ENCODE data around the gene CARD18. TPM values are rescaled to one million over a fixed set of nuclear protein-coding genes. Genes with fewer than 3 reads are reported as not detected.
"Not testable (repeated sequence)": the region's sequence is repeated elsewhere in the genome, so short reads cannot be mapped to it uniquely, and the experiment has no call there.

Gene CARD18
- polyA plus RNA-seq, 2 of the 4 experiments (the other 2 are of a cell fraction), result not detected

DNA sequence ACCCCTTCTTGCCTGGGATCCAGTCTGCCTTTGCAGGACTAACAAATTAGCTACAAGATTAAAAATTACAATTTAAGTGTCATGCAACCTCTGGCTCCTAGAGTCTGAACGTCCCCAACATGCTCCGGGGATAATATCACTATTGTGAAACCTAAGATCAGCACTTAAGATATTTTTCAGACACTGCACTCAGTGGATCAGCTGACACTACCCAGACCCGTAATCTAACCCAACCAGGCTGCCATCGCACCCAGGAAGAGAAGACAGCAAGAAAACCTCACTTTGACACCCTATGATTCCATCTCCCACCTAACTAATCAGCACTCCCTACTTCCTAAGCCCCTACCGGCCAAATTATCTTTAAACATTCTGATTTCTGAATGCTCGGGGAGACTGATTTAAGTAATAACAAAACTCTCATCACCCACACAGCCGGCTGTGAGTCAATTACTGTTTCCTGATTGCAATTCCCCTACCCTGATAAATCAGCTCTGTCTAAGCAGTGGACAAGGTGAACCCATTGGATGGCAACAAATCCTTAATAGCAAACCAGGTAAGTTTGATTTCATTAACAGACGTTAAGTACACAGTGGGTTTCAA is 32.2 kb downstream of the CARD18 start:
- ATAC-seq; DNase-seq (ENCODE audit: low read depth in 1 of 2, low spot score in 1 of 2); H3K4me2 ChIP-seq; CTCF ChIA-PET; POLR2A ChIA-PET; H3K4me1 ChIP-seq; H3K4me3 ChIP-seq; H3K9me3 ChIP-seq; FAIRE-seq; H3K27ac ChIP-seq: not testable (repeated sequence)
- 56% methylated on average over 8 of the region's 8 CpGs for WGBS (ENCODE audit: missing lambda C conversion rate)

DNA sequence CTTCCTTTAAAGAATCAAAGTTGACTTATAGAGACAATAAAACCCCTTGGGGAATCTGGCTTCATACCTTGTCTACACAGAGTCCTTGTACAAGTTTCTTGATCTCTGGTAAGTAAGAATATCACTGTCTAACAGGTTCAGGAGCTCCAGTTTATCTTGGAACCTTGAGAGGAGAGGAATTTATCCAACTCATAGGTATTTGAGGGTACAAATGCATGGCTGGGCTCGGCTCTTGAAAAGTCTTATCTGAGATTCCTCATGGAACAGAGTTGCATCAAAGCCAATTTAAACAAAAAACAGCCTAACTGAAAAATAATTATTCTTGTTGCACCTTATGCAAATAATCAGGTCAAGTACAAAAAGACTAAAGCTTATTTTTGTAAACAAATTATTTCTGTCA is 33.4 kb downstream of the CARD18 start:
- no peak overlapping the region for H3K27ac ChIP-seq
- H3K4me1 ChIP-seq, result no peaks in the 10 kb centered on the region
- no peak overlapping the region for H3K4me2 ChIP-seq
- H3K4me3 ChIP-seq, result no peak overlapping the region
- TF ChIP-seq MAZ (IDR thresholded peaks at IDR 0.05; ENCODE audit: borderline replicate concordance, low read depth, low read length), result no peak
- no peak for TF ChIP-seq CBX8 (IDR thresholded peaks at IDR 0.05)
- TF ChIP-seq, protein P1, sequence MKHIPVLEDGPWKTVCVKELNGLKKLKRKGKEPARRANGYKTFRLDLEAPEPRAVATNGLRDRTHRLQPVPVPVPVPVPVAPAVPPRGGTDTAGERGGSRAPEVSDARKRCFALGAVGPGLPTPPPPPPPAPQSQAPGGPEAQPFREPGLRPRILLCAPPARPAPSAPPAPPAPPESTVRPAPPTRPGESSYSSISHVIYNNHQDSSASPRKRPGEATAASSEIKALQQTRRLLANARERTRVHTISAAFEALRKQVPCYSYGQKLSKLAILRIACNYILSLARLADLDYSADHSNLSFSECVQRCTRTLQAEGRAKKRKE (CRISPR knock-in tag; IDR thresholded peaks at IDR 0.05; ENCODE audit: low read depth), result no peak
- TF ChIP-seq, protein P2, sequence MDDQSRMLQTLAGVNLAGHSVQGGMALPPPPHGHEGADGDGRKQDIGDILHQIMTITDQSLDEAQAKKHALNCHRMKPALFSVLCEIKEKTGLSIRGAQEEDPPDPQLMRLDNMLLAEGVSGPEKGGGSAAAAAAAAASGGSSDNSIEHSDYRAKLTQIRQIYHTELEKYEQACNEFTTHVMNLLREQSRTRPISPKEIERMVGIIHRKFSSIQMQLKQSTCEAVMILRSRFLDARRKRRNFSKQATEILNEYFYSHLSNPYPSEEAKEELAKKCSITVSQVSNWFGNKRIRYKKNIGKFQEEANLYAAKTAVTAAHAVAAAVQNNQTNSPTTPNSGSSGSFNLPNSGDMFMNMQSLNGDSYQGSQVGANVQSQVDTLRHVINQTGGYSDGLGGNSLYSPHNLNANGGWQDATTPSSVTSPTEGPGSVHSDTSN (IDR thresholded peaks at IDR 0.05), result no peak
- TF ChIP-seq EP300 (IDR thresholded peaks at IDR 0.05), result no peak
- TF ChIP-seq CHD2 (IDR thresholded peaks at IDR 0.05; ENCODE audit: low read length, partially characterized antibody), result no peak
- no peak for TF ChIP-seq POLR2A (IDR thresholded peaks at IDR 0.05; ENCODE audit: low read length)
- TF ChIP-seq GATA3 (IDR thresholded peaks at IDR 0.05; ENCODE audit: borderline replicate concordance), result no peak
- TF ChIP-seq HOXB13 (CRISPR knock-in tag; IDR thresholded peaks at IDR 0.05; ENCODE audit: low read depth), result no peak
- TF ChIP-seq, protein P3, sequence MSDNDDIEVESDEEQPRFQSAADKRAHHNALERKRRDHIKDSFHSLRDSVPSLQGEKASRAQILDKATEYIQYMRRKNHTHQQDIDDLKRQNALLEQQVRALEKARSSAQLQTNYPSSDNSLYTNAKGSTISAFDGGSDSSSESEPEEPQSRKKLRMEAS (IDR thresholded peaks at IDR 0.05), result no peak
- DNase-seq (ENCODE audit: low read depth in 1 of 2, low spot score in 1 of 2) (no peak), FAIRE-seq (no peak), ATAC-seq (no peak)
- WGBS (ENCODE audit: missing lambda C conversion rate), result 17% methylated on average over 1 of the region's 1 CpG
- POLR2A ChIA-PET, result no interaction called here
- CTCF ChIA-PET, result no interaction called here
- H3K9me3 ChIP-seq, result no peaks in the 10 kb centered on the region

DNA sequence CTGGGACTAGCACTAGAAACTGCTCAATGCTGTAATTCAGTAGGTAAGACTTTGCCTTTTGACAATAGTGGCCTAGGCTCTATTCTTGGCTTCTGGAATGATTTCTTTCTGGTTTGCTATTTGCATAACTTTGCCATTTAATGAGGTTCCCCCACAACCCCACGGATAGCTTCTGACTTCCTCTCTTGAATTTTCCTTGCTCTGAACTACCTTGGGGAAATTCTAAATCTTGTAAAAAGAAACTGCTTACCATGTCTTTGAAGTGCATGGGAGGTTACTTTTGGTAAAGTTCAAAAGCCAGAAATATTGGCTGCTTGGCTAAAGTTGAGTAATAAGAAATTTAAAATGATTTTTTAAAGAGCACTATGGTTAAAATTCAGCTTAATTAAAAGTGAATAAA is 35.3 kb downstream of the CARD18 start:
- no peak for ATAC-seq
- ChIA-PET CTCF (no interaction called here), POLR2A (no interaction called here)
- no peak for TF ChIP-seq CHD2 (IDR thresholded peaks at IDR 0.05; ENCODE audit: low read length, partially characterized antibody)
- no peak for TF ChIP-seq RCOR1 (IDR thresholded peaks at IDR 0.05; ENCODE audit: low read depth, low read length)
- no peak for TF ChIP-seq CBX2 (IDR thresholded peaks at IDR 0.05; ENCODE audit: borderline replicate concordance, low read depth)
- TF ChIP-seq EP300 (IDR thresholded peaks at IDR 0.05), result no peak
- no peak for TF ChIP-seq TFCP2L1 (CRISPR knock-in tag; IDR thresholded peaks at IDR 0.05)
- TF ChIP-seq KDM5A (IDR thresholded peaks at IDR 0.05), result no peak
- TF ChIP-seq ZC3H11A (IDR thresholded peaks at IDR 0.05), result no peak
- TF ChIP-seq, protein P4, sequence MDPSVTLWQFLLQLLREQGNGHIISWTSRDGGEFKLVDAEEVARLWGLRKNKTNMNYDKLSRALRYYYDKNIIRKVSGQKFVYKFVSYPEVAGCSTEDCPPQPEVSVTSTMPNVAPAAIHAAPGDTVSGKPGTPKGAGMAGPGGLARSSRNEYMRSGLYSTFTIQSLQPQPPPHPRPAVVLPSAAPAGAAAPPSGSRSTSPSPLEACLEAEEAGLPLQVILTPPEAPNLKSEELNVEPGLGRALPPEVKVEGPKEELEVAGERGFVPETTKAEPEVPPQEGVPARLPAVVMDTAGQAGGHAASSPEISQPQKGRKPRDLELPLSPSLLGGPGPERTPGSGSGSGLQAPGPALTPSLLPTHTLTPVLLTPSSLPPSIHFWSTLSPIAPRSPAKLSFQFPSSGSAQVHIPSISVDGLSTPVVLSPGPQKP (IDR thresholded peaks at IDR 0.05; ENCODE audit: low read depth, low read length), result no peak
- H3K4me2 ChIP-seq, result no peak overlapping the region
- no peaks in the 10 kb centered on the region for H3K4me1 ChIP-seq
- H3K4me3 ChIP-seq, result no peak overlapping the region
- DNase-seq (ENCODE audit: low read depth in 1 of 2, low spot score in 1 of 2), result no peak
- H3K27ac ChIP-seq, result no peak overlapping the region
- FAIRE-seq, result no peak
- H3K9me3 ChIP-seq, result no peaks in the 10 kb centered on the region
- WGBS (ENCODE audit: missing lambda C conversion rate), result 17% methylated on average over 1 of the region's 1 CpG

DNA sequence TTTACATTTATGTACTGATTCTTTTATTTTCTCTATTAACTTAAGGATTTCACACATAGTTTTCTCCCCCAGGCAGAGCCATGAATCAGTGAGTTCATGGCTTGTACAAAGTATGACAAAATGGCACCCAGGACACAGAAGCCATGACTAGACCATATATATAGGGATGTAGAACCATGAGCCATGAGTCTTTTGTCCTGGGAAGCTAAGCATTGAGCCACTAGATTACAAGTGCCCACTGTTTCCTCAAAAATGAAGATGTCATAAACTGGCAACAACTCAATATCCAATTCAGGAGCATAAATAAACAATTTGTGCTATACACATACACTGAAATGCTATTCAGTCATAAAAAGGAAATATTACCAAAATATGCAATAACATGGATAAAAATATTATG is 36.2 kb downstream of the CARD18 start:
- no peak for DNase-seq (ENCODE audit: low read depth in 1 of 2, low spot score in 1 of 2)
- TF ChIP-seq HEYL (CRISPR knock-in tag; IDR thresholded peaks at IDR 0.05) (no peak), POLR2AphosphoS2 (conservative IDR thresholded peaks at IDR 0.05; ENCODE audit: low read length) (no peak)
- no peaks in the 10 kb centered on the region for H3K4me1 ChIP-seq
- CTCF ChIA-PET, result no interaction called here
- ATAC-seq, result no peak
- no peaks in the 10 kb centered on the region for H3K9me3 ChIP-seq
- POLR2A ChIA-PET, result no interaction called here
- H3K4me2 ChIP-seq, result no peak overlapping the region
- H3K4me3 ChIP-seq, result no peak overlapping the region
- H3K27ac ChIP-seq, result no peak overlapping the region
- no peak for FAIRE-seq

DNA sequence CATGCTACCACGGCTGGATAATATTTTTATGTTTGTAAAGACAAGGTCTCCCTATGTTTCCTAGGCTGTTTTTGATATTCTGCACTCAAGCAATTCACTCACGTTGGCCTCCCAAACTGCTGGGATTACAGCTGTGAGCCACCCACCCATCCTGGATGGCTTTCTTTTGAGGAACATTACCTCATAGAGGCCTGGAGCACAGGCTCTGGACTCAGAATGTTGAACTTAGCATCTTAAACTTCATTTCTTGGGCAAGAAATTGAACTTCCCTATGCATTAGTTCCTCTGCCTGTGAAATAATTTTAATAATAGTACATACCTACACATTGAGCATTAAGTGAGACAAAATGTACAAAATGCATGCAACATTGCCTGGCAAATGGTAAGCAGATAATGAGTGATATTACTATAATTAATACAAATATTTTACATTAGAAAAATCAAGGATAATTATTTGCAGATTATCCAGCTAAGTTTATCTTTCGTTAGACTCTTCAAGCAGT is 37.4 kb downstream of the CARD18 start:
- H3K4me2 ChIP-seq; CTCF ChIA-PET; FAIRE-seq; H3K27ac ChIP-seq; H3K9me3 ChIP-seq; H3K4me1 ChIP-seq; POLR2A ChIA-PET; DNase-seq (ENCODE audit: low read depth in 1 of 2, low spot score in 1 of 2); ATAC-seq; H3K4me3 ChIP-seq: not testable (repeated sequence)
- 33% methylated on average over 1 of the region's 3 CpGs for WGBS (ENCODE audit: missing lambda C conversion rate)

All from A549 (cell line).